Measurements from ENCODE around the gene SLC4A5. TPM values are rescaled to one million over a fixed set of nuclear protein-coding genes. Genes with fewer than 3 reads are reported as not detected.

Gene SLC4A5
- total RNA-seq, 2 donors from 2014 or later, result 0.45 to 2.8 TPM

- no peak for TF ChIP-seq CTCF (IDR thresholded peaks at IDR 0.05)
- H3K27me3 ChIP-seq, result no peaks in the 10 kb centered on the region
- DNase-seq, result no peak
These were observed 89.3 kb downstream of the SLC4A5 start for GRCh38 chr2:74253971-74254310.

GRCh38 chr2:74253306-74253970 lies 89.8 kb downstream of the SLC4A5 start:
- Histone ChIP-seq H3K4me1 (no peaks in the 10 kb centered on the region), H3K27me3 (no peaks in the 10 kb centered on the region), H3K27ac (no peak overlapping the region), H3K9me3 (no peaks in the 10 kb centered on the region), H3K4me3 (no peak overlapping the region), H3K36me3 (no peaks in the 10 kb centered on the region), H3K9ac (ENCODE audit: low read depth in 2 of 2, low read length in 2 of 2) (no peak overlapping the region)
- no peak for TF ChIP-seq CTCF (IDR thresholded peaks at IDR 0.05)
- DNase-seq, result no peak
- intact Hi-C loops (cut with DNase I), result loop anchor here (5.0 to 10.0 kb wide), 2 partner anchors 84 to 429 kb away; partner anchors contain the start of gene STAMBP

More at GRCh38 chr2:74253971-74254310, 89.3 kb downstream of the SLC4A5 start:
- H3K36me3 ChIP-seq, result no peaks in the 10 kb centered on the region
- H3K4me1 ChIP-seq, result no peaks in the 10 kb centered on the region
- intact Hi-C loops (cut with DNase I), result loop anchor here (5.0 to 10.0 kb wide), 2 partner anchors 83 to 429 kb away; partner anchors contain the start of gene STAMBP
- H3K9ac ChIP-seq (ENCODE audit: low read depth in 2 of 2, low read length in 2 of 2), result no peak overlapping the region
- no peaks in the 10 kb centered on the region for H3K9me3 ChIP-seq
- H3K27ac ChIP-seq, result no peak overlapping the region
- H3K4me3 ChIP-seq, result no peak overlapping the region

- no peak for TF ChIP-seq CTCF (IDR thresholded peaks at IDR 0.05)
- intact Hi-C loops (cut with DNase I), result loop anchor here (5.0 to 10.0 kb wide), 2 partner anchors 84 to 428 kb away; partner anchors contain the start of gene STAMBP
- no peak overlapping the region for H3K4me3 ChIP-seq
- no peaks in the 10 kb centered on the region for H3K4me1 ChIP-seq
- no peaks in the 10 kb centered on the region for H3K36me3 ChIP-seq
- H3K9ac ChIP-seq (ENCODE audit: low read depth in 2 of 2, low read length in 2 of 2), result no peak overlapping the region
- no peaks in the 10 kb centered on the region for H3K9me3 ChIP-seq
- H3K27me3 ChIP-seq, result no peaks in the 10 kb centered on the region
- no peak for DNase-seq
- no peak overlapping the region for H3K27ac ChIP-seq
These were observed 90.4 kb downstream of the SLC4A5 start for GRCh38 chr2:74252862-74253261.

GRCh38 chr2:74252036-74252435 lies 91.2 kb downstream of the SLC4A5 start:
- no peak for DNase-seq
- H3K9ac ChIP-seq (ENCODE audit: low read depth in 2 of 2, low read length in 2 of 2), result no peak overlapping the region
- no peak overlapping the region for H3K27ac ChIP-seq
- H3K9me3 ChIP-seq, result no peaks in the 10 kb centered on the region
- no peaks in the 10 kb centered on the region for H3K36me3 ChIP-seq
- H3K27me3 ChIP-seq, result no peaks in the 10 kb centered on the region
- no peak overlapping the region for H3K4me3 ChIP-seq
- H3K4me1 ChIP-seq, result no peaks in the 10 kb centered on the region
- TF ChIP-seq CTCF (IDR thresholded peaks at IDR 0.05), result no peak
- intact Hi-C loops (cut with DNase I), result loop anchor here (5.0 to 10.0 kb wide), 2 partner anchors 85 to 427 kb away; partner anchors contain the start of gene STAMBP

GRCh38 chr2:74250189-74250631 lies 93.0 kb downstream of the SLC4A5 start:
- Histone ChIP-seq H3K9ac (ENCODE audit: low read depth in 2 of 2, low read length in 2 of 2) (no peak overlapping the region), H3K4me1 (no peaks in the 10 kb centered on the region), H3K36me3 (no peaks in the 10 kb centered on the region), H3K9me3 (no peaks in the 10 kb centered on the region), H3K4me3 (no peak overlapping the region), H3K27ac (no peak overlapping the region), H3K27me3 (no peaks in the 10 kb centered on the region)
- peak; percentile 41 for DNase-seq
- TF ChIP-seq CTCF (IDR thresholded peaks at IDR 0.05), result peak; percentile 68
- intact Hi-C loops (cut with DNase I), result loop anchor here (5.0 to 10.0 kb wide), 2 partner anchors 87 to 425 kb away; partner anchors contain the start of gene STAMBP

All from colonic mucosa (tissue), 4 donors.